Coronary artery (tissue), 2 donors: ENCODE results near the gene ANKRD60.

ENCODE experiments used
- DNase-seq: peaks from one replicate; pipeline ENCODE4 v3.0.0-alpha.2; 2017; ENCODE audit warnings: low spot score
- H3K27ac ChIP-seq, 2 donors: fragments of 200-600 bp; sonication (generic); one replicate each; pipeline ENCODE4 v1.5.1; 2016 to 2019
- H3K4me3 ChIP-seq: fragments of 200-600 bp; sonication (generic); 2 replicates; pipeline ENCODE4 v1.5.1; 2016; ENCODE audit warnings: mild to moderate bottlenecking, moderate library complexity
- CTCF ChIP-seq: fragments of 200-600 bp; sonication (generic); IDR thresholded peaks from one replicate; pipeline ENCODE4 v1.5.1; 2019; ENCODE audit warnings: antibody characterized with exemption

Gene ANKRD60

GRCh38 chr20:58228484-58229197, at the start of gene ANKRD60:
ANKRD60 (minus strand) TSS chr20:58228653; CDS start chr20:58228653, 0 bp downstream.
- DNase-seq = no peak
- TF ChIP-seq CTCF = no peak
- H3K27ac ChIP-seq = no peak within 1 kb of the TSS
- peak within 1 kb of the TSS; percentile 55 for H3K4me3 ChIP-seq

- no peak for DNase-seq
- H3K27ac ChIP-seq = no peak overlapping the region
- H3K4me3 ChIP-seq = no peak overlapping the region
- TF ChIP-seq CTCF = no peak
Observed at GRCh38 chr20:58277578-58278472, 49.4 kb upstream of the ANKRD60 start.

- DNase-seq = no peak
- no peak for TF ChIP-seq CTCF
- H3K4me3 ChIP-seq = no peak overlapping the region
- H3K27ac ChIP-seq = no peak overlapping the region
Observed at GRCh38 chr20:58277107-58277506, 48.7 kb upstream of the ANKRD60 start.

- H3K27ac ChIP-seq = no peak overlapping the region
- no peak for DNase-seq
- TF ChIP-seq CTCF = no peak
- H3K4me3 ChIP-seq = no peak overlapping the region
Observed at GRCh38 chr20:58274384-58274783, 45.9 kb upstream of the ANKRD60 start.

GRCh38 chr20:58271606-58272351, 43.3 kb upstream of the ANKRD60 start:
- DNase-seq = no peak
- H3K27ac ChIP-seq = no peak overlapping the region
- TF ChIP-seq CTCF = no peak
- H3K4me3 ChIP-seq = no peak overlapping the region

GRCh38 chr20:58268936-58269619, 40.6 kb upstream of the ANKRD60 start:
- DNase-seq = no peak
- H3K4me3 ChIP-seq = no peak overlapping the region
- H3K27ac ChIP-seq = no peak overlapping the region
- no peak for TF ChIP-seq CTCF
